HepG2 (cell line): ENCODE results near the gene SRCIN1. TPM values are rescaled to one million over a fixed set of nuclear protein-coding genes. Genes with fewer than 3 reads are reported as not detected.

Experiments
- ATAC-seq: fragments of 200-7000 bp; cut with Tn5 transposase; 3 replicates; pipeline ENCODE4 v1.9.1; 2020; ENCODE audit warnings: mild to moderate bottlenecking, moderate library complexity
- BruUV-seq: library from RNA; stranded (reverse); fragments of 400-500 nt; replicated peaks from 2 replicates; lab custom pipeline; 2021; lab: Mats Ljungman, UMichigan
- CTCF ChIA-PET: fragments of 300-600 bp; formaldehyde crosslinking; extraction: SDS; loops from one replicate; lab custom pipeline; 2021; ENCODE audit warnings: low total read pairs, inconsistent platforms, low intra/inter-chr PET ratio; lab: Yijun Ruan, JAX
- POLR2A ChIA-PET: fragments of 350-600 bp; sonication (Branson Sonifier 250); formaldehyde crosslinking; loops from one replicate; lab custom pipeline; 2020; ENCODE audit warnings: antibody characterized with exemption, inconsistent platforms; lab: Yijun Ruan, JAX
- DNase-seq: peaks from one replicate; pipeline ENCODE4 v3.0.0-alpha.2; 2015; ENCODE audit warnings: low spot score
- FAIRE-seq: peaks from 3 replicates; lab custom pipeline; 2011; peaks lifted over from hg19 to GRCh38; lab: Jason Lieb, UNC
- H2AFZ ChIP-seq: one replicate; pipeline ENCODE4 v1.6.1; 2011; ENCODE audit warnings: low read length, inconsistent platforms
- H3K27ac ChIP-seq: fragments of 300-600 bp; 3 replicates; pipeline ENCODE4 v1.8.0; 2011; ENCODE audit warnings: mixed run types, mild to moderate bottlenecking, mixed read lengths, low read length, inconsistent platforms; ENCODE audit not compliant: insufficient read depth; ENCODE audit errors: extremely low read length
- H3K27me3 ChIP-seq, 2 experiments: fragments of 200-600 bp in 1 of 2; 2 replicates in 1 of 2; 3 replicates in 1 of 2; pipeline versions ENCODE4 v1.6.0 to v1.8.0; 2011; ENCODE audit warnings: low read length in 2 of 2, mild to moderate bottlenecking in 2 of 2, moderate library complexity in 2 of 2, inconsistent platforms in 1 of 2; ENCODE audit not compliant: insufficient read depth in 2 of 2, control insufficient read depth in 1 of 2
- H3K36me3 ChIP-seq, 2 experiments: fragments of 200-600 bp in 1 of 2; replicated peaks in 1 of 2; 2 replicates in 1 of 2; 3 replicates in 1 of 2; pipeline versions ENCODE4 v1.5.1 to v1.8.0; 2011; ENCODE audit warnings: low read length in 2 of 2, inconsistent platforms in 1 of 2; ENCODE audit not compliant: insufficient read depth in 2 of 2, control insufficient read depth in 1 of 2
- H3K4me1 ChIP-seq: 2 replicates; pipeline ENCODE4 v1.5.1; 2012; ENCODE audit warnings: low read length, inconsistent platforms; ENCODE audit not compliant: insufficient read depth
- H3K4me2 ChIP-seq: 2 replicates; pipeline ENCODE4 v1.6.0; 2011; ENCODE audit warnings: low read depth, low read length, inconsistent platforms
- H3K4me3 ChIP-seq, 3 experiments: fragments of 200-600 bp in 1 of 3; sonication (generic), shearing (Covaris generic) in 1 of 3; replicated peaks in 1 of 3; 2 replicates each; pipeline ENCODE4 v1.5.1; 2011 to 2016; ENCODE audit warnings: low read length in 3 of 3, inconsistent platforms in 2 of 3, low read depth in 2 of 3, mild to moderate bottlenecking in 2 of 3, control low read depth in 1 of 3, mixed read lengths in 1 of 3; ENCODE audit not compliant: insufficient read depth in 1 of 3
- H3K79me2 ChIP-seq: one replicate; pipeline ENCODE4 v1.6.1; 2011; ENCODE audit warnings: low read length, inconsistent platforms; ENCODE audit not compliant: insufficient read depth
- H3K9ac ChIP-seq: 2 replicates; pipeline ENCODE4 v1.6.0; 2011; ENCODE audit warnings: mild to moderate bottlenecking, low read depth, low read length, inconsistent platforms; ENCODE audit not compliant: insufficient read depth
- H3K9me3 ChIP-seq: 2 replicates; pipeline ENCODE4 v1.5.1; 2012; ENCODE audit warnings: mild to moderate bottlenecking, low read length
- H4K20me1 ChIP-seq: 2 replicates; pipeline ENCODE4 v1.6.0; 2011; ENCODE audit warnings: inconsistent platforms, mild to moderate bottlenecking, low read length, moderate library complexity; ENCODE audit not compliant: insufficient read depth
- EED ChIP-seq: sonication (generic); formaldehyde crosslinking; IDR thresholded peaks from 2 replicates; pipeline ENCODE4 v1.5.0; 2020; ENCODE audit warnings: mild to moderate bottlenecking, missing genetic modification reagents
- EZH2 ChIP-seq: conservative IDR thresholded peaks from 2 replicates; pipeline ENCODE4 v1.6.1; 2012; ENCODE audit warnings: mild to moderate bottlenecking, low read depth, low read length, moderate library complexity
- MNT ChIP-seq: fragments of 450-650 bp; IDR thresholded peaks from 2 replicates; pipeline ENCODE4 v1.6.1; 2016
- MTF1 ChIP-seq: sonication (generic); formaldehyde crosslinking; IDR thresholded peaks from 2 replicates; pipeline ENCODE4 v1.5.0; 2020; ENCODE audit warnings: missing genetic modification reagents
- ZBTB8A ChIP-seq: sonication (generic); formaldehyde crosslinking; IDR thresholded peaks from 2 replicates; pipeline ENCODE4 v1.4.0; 2020; ENCODE audit warnings: mild to moderate bottlenecking, low read depth, missing genetic modification reagents, borderline replicate concordance
- ZNF501 ChIP-seq: sonication (generic); formaldehyde crosslinking; IDR thresholded peaks from 2 replicates; pipeline ENCODE4 v1.5.1; 2020; ENCODE audit warnings: mild to moderate bottlenecking, moderate library complexity, missing genetic modification reagents
- ZNF670 ChIP-seq: sonication (generic); formaldehyde crosslinking; IDR thresholded peaks from 2 replicates; pipeline ENCODE4 v1.8.0; 2022; ENCODE audit warnings: mild to moderate bottlenecking, missing genetic modification reagents, borderline replicate concordance
- ZSCAN9 ChIP-seq: IDR thresholded peaks from 2 replicates; pipeline ENCODE4 v1.6.1; 2016; ENCODE audit warnings: borderline replicate concordance
- WGBS: methylation state at CpG from one replicate; pipeline ENCODE4 v1.1.6; 2017; ENCODE audit warnings: low lambda C conversion rate; 5-methylcytosine and 5-hydroxymethylcytosine counted together
- in situ Hi-C: cut with HindIII; loops from 2 replicates; pipeline ENCODE4 v1.10.0; 2017; ENCODE audit warnings: low pct_unique_long_range_greater_than_20kb; ENCODE audit not compliant: extremely low pct_ligation_motif_present
- intact Hi-C: fragments of 100-400 bp; cut with micrococcal nuclease; formaldehyde crosslinking; loops from one replicate; pipeline ENCODE4 v1.10.0; 2022; ENCODE audit not compliant: unreplicated experiment
- polyA plus RNA-seq, 8 experiments: library from polyadenylated mRNA; depleted of rRNA in 3 of 8; stranded (reverse) in 7 of 8; unstranded in 1 of 8; fragments of >200 nt; fragmentation: Illumina TruSeq in 4 of 8; extraction: Trizol in 4 of 8; gene quantifications; 2 replicates each; pipeline versions ENCODE4 v1.2.1 to v1.2.3, GENCODE V29; 2011 to 2016; ENCODE audit warnings: low read depth in 4 of 8, missing spikeins in 1 of 8, mixed read lengths in 1 of 8; ENCODE audit not compliant: insufficient read depth in 1 of 8
- total RNA-seq, 5 experiments: library from RNA; depleted of rRNA; stranded (reverse); fragments of >200 nt; fragmentation: Illumina TruSeq; extraction: Trizol; gene quantifications; 2 replicates each; pipeline ENCODE4 v1.2.3, GENCODE V29; 2016; ENCODE audit warnings: low read depth in 1 of 5

Gene SRCIN1
- total and polyA plus RNA-seq, 2 of the 13 experiments (the other 11 are each of a cell fraction or from before 2014, with no cell fraction given), result 1.2 to 9.6 TPM

DNA sequence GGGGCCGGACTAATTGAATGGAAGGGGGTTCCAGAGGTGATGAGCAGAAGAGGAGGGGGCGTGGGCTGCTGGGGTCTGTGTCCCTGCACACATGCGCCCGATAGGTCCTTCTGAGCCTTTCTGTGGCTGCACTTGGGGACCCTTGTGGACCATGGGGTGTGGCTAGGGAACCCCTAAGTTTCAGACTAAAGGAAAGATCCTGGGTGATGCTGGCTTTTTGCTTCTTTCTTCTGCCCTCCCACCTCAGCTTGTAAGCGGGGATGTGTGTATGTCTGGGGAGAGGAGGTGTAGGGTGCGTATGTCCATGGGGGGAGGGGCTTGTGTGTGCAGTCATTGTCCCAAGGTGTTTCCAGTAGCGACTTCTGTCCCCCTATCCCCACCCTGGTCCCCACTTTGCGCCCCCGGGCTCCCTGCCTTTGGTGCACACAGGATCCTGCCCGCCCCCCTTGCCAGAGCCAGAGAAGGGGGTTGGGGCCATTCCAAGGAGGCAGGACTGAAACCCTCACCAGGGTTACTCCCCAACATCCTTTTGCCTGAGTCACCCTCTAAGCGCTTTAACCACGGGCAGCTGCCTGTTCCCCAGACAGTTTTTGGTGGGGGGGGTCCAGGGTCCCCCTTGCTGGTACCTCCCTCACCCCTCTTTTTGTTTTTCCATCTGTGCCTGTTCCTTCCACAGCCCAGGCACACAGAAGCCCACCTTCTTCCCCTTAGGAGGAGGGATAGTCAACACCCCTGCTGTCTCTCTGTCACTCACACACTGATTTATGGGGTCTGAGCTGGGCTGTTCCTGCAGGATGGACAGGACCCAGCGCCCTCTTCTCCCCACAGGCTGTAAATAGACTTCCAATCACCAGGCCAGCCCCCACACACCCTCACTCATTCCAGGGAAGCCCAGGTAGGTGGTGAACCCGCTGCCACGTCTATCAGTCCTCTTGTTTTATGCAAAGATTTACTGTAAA, 94.3 kb downstream of the SRCIN1 start:
- intact Hi-C loops, result loop anchor here (5.0 kb wide), 1 partner anchor 46 kb away; no protein-coding TSS in a partner anchor
- H3K4me3 ChIP-seq, result peak overlapping the region in 2 of 3 experiments; percentile 30 to 66; a peak in 2 of 6 replicates
- H3K4me1 ChIP-seq, result peaks cover 25% of the 10 kb centered on the region
- peak overlapping the region; percentile 74 for H3K4me2 ChIP-seq
- no peak for TF ChIP-seq ZSCAN9 (CRISPR knock-in tag)
- 0 out of 2 replicates have a peak, but pooled peaks have one; percentile 24 for TF ChIP-seq EED
- 0 out of 2 replicates have a peak, but pooled peaks have one; percentile 39 for TF ChIP-seq EZH2
- FAIRE-seq (no peak), DNase-seq (no peak), ATAC-seq (no peak)
- no TSS peak for BruUV-seq
- no peak overlapping the region for H2AFZ ChIP-seq
- no peaks in the 10 kb centered on the region for H3K79me2 ChIP-seq
- H3K36me3 ChIP-seq, result no peaks in the 10 kb centered on the region
- no peak overlapping the region for H3K9ac ChIP-seq
- no peaks in the 10 kb centered on the region for H3K9me3 ChIP-seq
- CTCF ChIA-PET, result interaction anchor here (0.8 to 2.5 kb wide), 5 partner anchors 19 to 156 kb away, joined by 3 to 14 read pairs (median 3); partner anchors contain the start of gene SRCIN1
- POLR2A ChIA-PET, result no interaction called here
- peaks cover 5 to 60% of the 10 kb centered on the region in 2 experiments; a peak in 4 of 5 replicates for H3K27me3 ChIP-seq
- no peaks in the 10 kb centered on the region for H4K20me1 ChIP-seq
- H3K27ac ChIP-seq, result no peak overlapping the region
- in situ Hi-C loops, result no loop called here
- 51% methylated on average over 15 of the region's 15 CpGs for WGBS

- in situ Hi-C loops (no loop called here), intact Hi-C loops (loop anchor here (5.0 kb wide), 1 partner anchor 47 kb away; no protein-coding TSS in a partner anchor)
- ATAC-seq (peak; percentile 80), FAIRE-seq (no peak), DNase-seq (peak; percentile 39)
- Histone ChIP-seq H3K4me2 (peak overlapping the region; percentile 74), H3K27me3 (peaks cover 8 to 67% of the 10 kb centered on the region in 2 experiments; a peak in 4 of 5 replicates), H3K27ac (no peak overlapping the region), H3K9ac (peak overlapping the region; percentile 37; the same call in 1 of the 2 replicates), H4K20me1 (no peaks in the 10 kb centered on the region), H3K9me3 (no peaks in the 10 kb centered on the region), H3K79me2 (no peaks in the 10 kb centered on the region), H3K4me1 (peaks cover 25% of the 10 kb centered on the region), H3K4me3 (peak overlapping the region; percentile 21 to 66 (median 30)), H2AFZ (no peak overlapping the region), H3K36me3 (no peaks in the 10 kb centered on the region)
- ChIA-PET CTCF (interaction anchor here (0.8 to 2.5 kb wide), 6 partner anchors 19 to 157 kb away, joined by 3 to 14 read pairs (median 4); partner anchors contain the start of gene SRCIN1), POLR2A (no interaction called here)
- no TSS peak for BruUV-seq
- 4% methylated on average over 23 of the region's 86 CpGs for WGBS
- TF ChIP-seq MTF1, result no peak
- no peak for TF ChIP-seq MNT
- TF ChIP-seq ZNF670 (CRISPR knock-in tag), result no peak
- TF ChIP-seq ZNF501 (CRISPR knock-in tag), result no peak
- TF ChIP-seq ZBTB8A (CRISPR knock-in tag), result no peak
These were observed 95.2 kb downstream of the SRCIN1 start for GRCh38 chr17:38510421-38511149.
